Aorta (tissue), 5 donors: ENCODE data around the gene CDH20. TPM values are rescaled to one million over a fixed set of nuclear protein-coding genes. Genes with fewer than 3 reads are reported as not detected.

Source experiments
- ATAC-seq: fragments of 200-7000 bp; cut with Tn5 transposase; one replicate; pipeline ENCODE4 v1.9.1; 2022; ENCODE audit warnings: moderate library complexity; ENCODE audit not compliant: low FRiP score
- DNase-seq, 2 donors: peaks; one replicate each; pipeline ENCODE4 v3.0.0-alpha.2; 2020
- H3K27ac ChIP-seq, 2 donors: one replicate each; pipeline ENCODE4 v1.5.1; 2013; ENCODE audit warnings: low read length in 2 of 2, mild to moderate bottlenecking in 2 of 2, moderate library complexity in 2 of 2, control low read depth in 1 of 2, inconsistent platforms in 1 of 2, low read depth in 1 of 2
- H3K27me3 ChIP-seq, 2 donors: one replicate each; pipeline ENCODE4 v1.6.1; 2013; ENCODE audit warnings: control low read depth in 1 of 2, low read length in 1 of 2, mild to moderate bottlenecking in 1 of 2, moderate library complexity in 1 of 2; ENCODE audit not compliant: insufficient read depth in 2 of 2, control insufficient read depth in 1 of 2
- H3K36me3 ChIP-seq, 2 donors: one replicate each; pipeline ENCODE4 v1.6.1; 2013; ENCODE audit warnings: control low read depth in 1 of 2, low read length in 1 of 2, mild to moderate bottlenecking in 1 of 2; ENCODE audit not compliant: insufficient read depth in 2 of 2, control insufficient read depth in 1 of 2
- H3K4me1 ChIP-seq, 2 donors: one replicate each; pipeline ENCODE4 v1.6.1; 2013; ENCODE audit warnings: low read length in 2 of 2, control low read depth in 1 of 2, mild to moderate bottlenecking in 1 of 2, moderate library complexity in 1 of 2; ENCODE audit not compliant: insufficient read depth in 2 of 2, control insufficient read depth in 1 of 2
- H3K4me3 ChIP-seq, 2 donors: one replicate each; pipeline ENCODE4 v1.5.1; 2013; ENCODE audit warnings: low read length in 2 of 2, control low read depth in 1 of 2, mild to moderate bottlenecking in 1 of 2
- H3K9me3 ChIP-seq: one replicate; pipeline ENCODE4 v1.6.1; 2013; ENCODE audit warnings: mild to moderate bottlenecking, low read length; ENCODE audit not compliant: control insufficient read depth
- WGBS, 2 donors: extraction: QIAGEN DNeasy Blood & Tissue Kit; methylation state at CpG; one replicate each; pipeline ENCODE4 v1.1.7; 2013; 5-methylcytosine and 5-hydroxymethylcytosine counted together
- intact Hi-C, 2 donors: fragments of 100-400 bp; cut with DNase I; formaldehyde crosslinking; loops; one replicate each; pipeline versions ENCODE4 v1.14.2 to v1.15.0; 2022
- polyA plus RNA-seq, 2 donors: library from polyadenylated mRNA; stranded (reverse); fragments of 200-250 nt; gene quantifications; one replicate each; pipeline ENCODE4 v1.2.3, GENCODE V29; 2013
- total RNA-seq, 2 donors: library from RNA; stranded (reverse); fragmentation: NEBNext Ultra II Directional; extraction: Animal tissue kit (Norgen Biotek cat#: 25700); gene quantifications; one replicate each; pipeline ENCODE4 v1.2.1, GENCODE V29; 2021
- donor health status: healthy with polysubstance abuse.
- donor health status: Bipolar disorder and iron deficiency.
- donor health status: DM: no; HTN: no; CAD: no.
- donor health status: DM: no; HTN: no; CAD: no.
- donor health status: DM: yes; HTN: yes; CAD: no.

The CDH20 gene
- total and polyA plus RNA-seq, 4 donors = 0.10 TPM; not detected in 3

DNA sequence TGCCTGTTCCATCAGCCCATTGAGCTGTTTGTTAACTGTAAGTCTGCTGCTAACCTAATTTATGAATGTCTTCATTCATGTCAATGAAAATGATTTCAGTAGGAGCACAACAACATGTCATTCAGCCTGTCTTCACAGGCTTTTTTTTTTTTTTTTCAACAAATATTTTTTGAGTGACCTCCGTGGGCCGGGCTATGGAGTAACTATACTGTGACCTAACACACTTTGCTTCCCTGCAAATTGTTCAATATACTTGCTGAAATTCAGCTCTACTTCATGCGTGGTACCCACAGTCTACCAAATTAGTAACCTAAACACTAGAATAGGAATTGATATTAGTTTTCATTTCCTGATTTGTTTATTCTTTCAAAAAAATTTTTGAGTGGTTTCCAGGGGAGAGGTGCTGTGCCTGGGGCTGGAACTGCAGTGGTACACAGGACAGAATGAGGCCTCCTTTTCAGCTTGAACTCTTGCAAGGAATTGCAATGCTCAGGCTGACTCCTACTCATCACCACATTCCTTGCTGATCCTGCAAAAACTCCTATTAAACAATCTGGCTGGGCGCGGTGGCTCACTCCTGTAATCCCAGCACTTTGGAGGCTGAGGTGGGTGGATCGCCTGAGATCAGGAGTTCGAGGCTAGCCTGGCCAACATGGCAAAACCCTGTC lies 87.1 kb downstream of the CDH20 start:
- no peak overlapping the region for H3K27ac ChIP-seq
- 81 to 83% methylated on average over 7 of the region's 7 CpGs for WGBS, 2 donors
- H3K27me3 ChIP-seq = no peaks in the 10 kb centered on the region
- peaks cover 1% of the 10 kb centered on the region for H3K9me3 ChIP-seq
- no peaks in the 10 kb centered on the region for H3K36me3 ChIP-seq
- intact Hi-C loops = no loop called here
- ATAC-seq (no peak), DNase-seq (no peak)
- H3K4me3 ChIP-seq = no peak overlapping the region
- no peaks in the 10 kb centered on the region for H3K4me1 ChIP-seq

DNA sequence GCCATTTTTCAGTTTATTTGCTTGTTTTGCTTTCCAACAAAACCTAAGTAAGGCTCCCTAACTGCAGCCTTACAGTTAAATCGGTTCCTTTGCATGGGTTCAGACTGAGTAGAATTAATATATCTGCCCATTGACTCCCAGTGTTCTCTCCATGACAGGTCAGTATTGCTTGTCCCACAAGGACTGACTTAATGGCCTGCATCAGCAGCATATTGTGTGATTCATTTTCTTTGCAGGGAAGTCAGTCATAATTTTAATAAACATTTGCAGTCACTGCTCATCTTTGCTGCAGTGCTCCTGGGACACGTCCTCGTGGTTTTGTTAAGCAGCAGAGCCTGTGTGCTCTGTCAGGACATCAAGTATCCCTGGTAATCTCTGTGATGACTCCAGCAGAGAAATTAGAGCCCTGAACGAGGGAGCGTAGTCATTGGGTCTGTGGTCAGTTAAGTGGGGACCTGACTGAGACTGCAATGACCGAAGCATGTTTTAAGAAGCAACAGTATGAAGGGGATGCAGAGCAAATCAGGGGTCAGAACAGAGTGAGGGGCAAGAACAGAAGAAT lies 93.3 kb downstream of the CDH20 start:
- DNase-seq = no peak
- intact Hi-C loops = no loop called here
- H3K36me3 ChIP-seq = no peaks in the 10 kb centered on the region
- ATAC-seq = no peak
- no peak overlapping the region for H3K27ac ChIP-seq
- no peak overlapping the region for H3K4me3 ChIP-seq
- WGBS, 2 donors = 75% methylated on average over 6 of the region's 6 CpGs
- no peaks in the 10 kb centered on the region for H3K9me3 ChIP-seq
- H3K27me3 ChIP-seq = no peaks in the 10 kb centered on the region
- no peaks in the 10 kb centered on the region for H3K4me1 ChIP-seq

DNA sequence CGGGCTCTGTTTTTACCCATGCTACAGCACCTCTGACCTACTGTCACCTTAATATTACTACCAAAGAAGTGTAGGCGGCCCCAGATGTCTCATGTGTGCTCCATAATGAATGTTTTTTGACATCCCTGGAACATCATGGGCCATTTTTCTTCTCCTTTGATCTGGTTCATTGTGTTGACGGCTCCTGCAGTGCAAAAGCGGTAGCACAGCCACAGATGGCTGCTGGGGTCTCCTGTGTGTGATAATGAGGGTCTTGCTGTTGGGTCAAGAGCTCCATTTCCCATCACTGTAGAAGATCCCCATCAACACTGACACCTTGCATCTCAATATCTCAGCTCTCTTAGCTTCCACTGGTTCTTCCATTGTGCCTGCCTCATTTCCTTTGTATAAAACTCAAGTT lies 95.0 kb downstream of the CDH20 start:
- no peak overlapping the region for H3K4me3 ChIP-seq
- no peaks in the 10 kb centered on the region for H3K4me1 ChIP-seq
- no peaks in the 10 kb centered on the region for H3K27me3 ChIP-seq
- DNase-seq (no peak), ATAC-seq (no peak)
- intact Hi-C loops = no loop called here
- WGBS, 2 donors = 56 to 69% methylated on average over 4 of the region's 4 CpGs
- H3K9me3 ChIP-seq = no peaks in the 10 kb centered on the region
- no peak overlapping the region for H3K27ac ChIP-seq
- H3K36me3 ChIP-seq = no peaks in the 10 kb centered on the region

DNA sequence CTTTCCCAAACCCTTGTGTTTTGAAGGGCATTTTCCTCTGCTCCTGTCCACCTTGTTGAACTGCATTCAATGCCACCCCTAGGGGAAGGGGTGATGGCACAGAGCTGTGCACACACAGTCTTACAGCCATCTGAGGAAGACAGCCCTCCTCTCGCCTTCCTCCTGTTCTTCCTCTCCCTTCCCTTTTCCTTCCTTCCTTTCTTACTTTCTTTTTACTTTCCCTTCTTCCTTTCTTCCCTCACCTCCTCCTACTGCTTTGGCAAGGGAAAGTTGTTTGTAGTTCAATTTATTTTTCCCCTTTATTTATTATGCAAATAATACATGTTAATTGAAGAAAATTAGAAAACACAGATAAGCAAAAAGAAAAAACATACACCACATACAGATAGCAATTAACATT lies 99.4 kb downstream of the CDH20 start:
- no peak overlapping the region for H3K4me3 ChIP-seq
- no peak overlapping the region for H3K27ac ChIP-seq
- H3K36me3 ChIP-seq = no peaks in the 10 kb centered on the region
- 74 to 88% methylated on average over 1 of the region's 1 CpG for WGBS, 2 donors
- H3K27me3 ChIP-seq = peaks cover 0 to 1% of the 10 kb centered on the region in 2 donors
- no peaks in the 10 kb centered on the region for H3K9me3 ChIP-seq
- no peaks in the 10 kb centered on the region for H3K4me1 ChIP-seq
- no peak for ATAC-seq
- intact Hi-C loops = no loop called here
- no peak for DNase-seq

DNA sequence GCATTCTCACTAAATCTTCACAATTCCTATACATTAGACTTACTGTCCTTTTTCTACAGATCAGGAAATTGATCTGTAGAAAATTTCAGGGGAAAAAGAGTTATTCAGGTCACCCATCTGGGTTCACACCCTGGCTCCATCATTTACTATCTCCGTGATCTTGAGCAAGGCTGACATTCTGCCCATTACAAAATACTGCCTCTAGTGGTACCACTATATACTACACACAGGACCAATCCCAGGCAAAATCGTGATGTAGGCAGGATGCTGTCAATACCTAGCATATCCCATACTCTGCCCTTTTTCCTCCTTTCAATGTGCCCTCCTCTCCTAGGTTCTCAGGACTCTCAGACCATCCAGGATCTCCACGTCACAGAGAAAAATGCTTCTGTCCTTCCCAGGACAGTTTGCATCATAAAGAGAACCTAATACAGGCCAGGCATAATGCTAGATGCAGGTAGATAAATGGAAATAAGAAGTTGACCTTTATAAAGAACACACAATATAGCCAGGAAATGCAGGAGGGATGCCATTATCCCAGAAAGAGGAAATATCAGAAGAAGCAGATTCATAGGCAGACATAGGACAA lies 101.9 kb downstream of the CDH20 start:
- H3K36me3 ChIP-seq = no peaks in the 10 kb centered on the region
- peaks cover 0 to 1% of the 10 kb centered on the region in 2 donors for H3K27me3 ChIP-seq
- WGBS, 2 donors = 29 to 35% methylated on average over 3 of the region's 3 CpGs
- ATAC-seq = no peak
- DNase-seq = no peak
- H3K9me3 ChIP-seq = no peaks in the 10 kb centered on the region
- no peak overlapping the region for H3K4me3 ChIP-seq
- no peak overlapping the region for H3K27ac ChIP-seq
- intact Hi-C loops = no loop called here
- no peaks in the 10 kb centered on the region for H3K4me1 ChIP-seq

DNA sequence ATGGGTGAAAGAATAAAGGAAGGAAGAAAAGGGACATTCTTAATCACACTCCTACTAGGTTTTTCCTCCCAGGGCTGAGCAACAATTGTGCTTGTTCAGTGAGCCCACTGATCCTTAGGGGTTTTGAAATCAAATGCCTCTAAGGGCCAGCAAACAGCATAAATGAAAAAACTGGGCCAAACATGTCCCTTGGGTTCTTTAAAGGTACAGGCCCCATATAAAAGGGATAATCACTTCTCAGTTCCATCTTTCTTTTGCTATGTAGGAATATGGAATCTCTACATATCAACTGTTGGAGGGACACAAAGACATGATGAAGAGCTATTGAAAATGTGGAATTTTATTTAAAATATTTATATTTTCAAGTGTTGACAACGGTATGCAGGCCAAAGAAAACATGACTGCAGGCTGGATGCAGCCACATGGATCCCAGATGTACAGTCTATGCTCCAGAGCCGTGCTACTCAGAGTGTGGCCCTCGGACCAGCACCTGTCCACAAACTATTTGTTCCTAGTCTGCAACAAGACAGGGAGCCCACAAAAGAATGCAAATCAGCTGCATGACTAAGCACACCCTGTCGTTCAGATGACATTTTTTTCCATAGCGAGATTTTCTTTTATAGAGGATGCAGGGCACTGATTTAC lies 110.0 kb downstream of the CDH20 start:
- Histone ChIP-seq H3K27ac (no peak overlapping the region), H3K36me3 (no peaks in the 10 kb centered on the region), H3K4me3 (no peak overlapping the region), H3K27me3 (no peaks in the 10 kb centered on the region), H3K9me3 (no peaks in the 10 kb centered on the region), H3K4me1 (no peaks in the 10 kb centered on the region)
- intact Hi-C loops = no loop called here
- WGBS, 2 donors = 33 to 47% methylated on average over 5 of the region's 5 CpGs
- ATAC-seq = no peak
- DNase-seq = no peak

DNA sequence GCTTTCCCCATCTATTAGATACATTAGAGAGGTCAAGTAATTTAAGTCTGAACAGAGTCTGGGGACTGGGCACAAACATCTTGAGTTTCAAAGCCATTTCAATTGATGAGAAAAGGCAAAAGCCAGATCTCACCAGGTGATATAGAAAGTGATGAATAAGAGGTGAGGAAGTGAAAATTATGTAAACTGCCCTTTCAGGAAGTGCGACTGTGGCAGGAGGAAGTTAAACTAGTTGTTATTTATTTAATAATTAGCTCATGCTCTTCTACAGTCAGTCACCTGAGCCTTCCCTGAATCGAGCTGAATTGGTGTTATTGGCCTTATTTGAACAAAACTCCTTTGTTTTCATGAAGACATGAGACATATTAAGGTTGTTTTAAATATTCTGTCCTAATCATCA lies 115.1 kb downstream of the CDH20 start:
- ATAC-seq = no peak
- no peaks in the 10 kb centered on the region for H3K9me3 ChIP-seq
- DNase-seq = no peak

DNA sequence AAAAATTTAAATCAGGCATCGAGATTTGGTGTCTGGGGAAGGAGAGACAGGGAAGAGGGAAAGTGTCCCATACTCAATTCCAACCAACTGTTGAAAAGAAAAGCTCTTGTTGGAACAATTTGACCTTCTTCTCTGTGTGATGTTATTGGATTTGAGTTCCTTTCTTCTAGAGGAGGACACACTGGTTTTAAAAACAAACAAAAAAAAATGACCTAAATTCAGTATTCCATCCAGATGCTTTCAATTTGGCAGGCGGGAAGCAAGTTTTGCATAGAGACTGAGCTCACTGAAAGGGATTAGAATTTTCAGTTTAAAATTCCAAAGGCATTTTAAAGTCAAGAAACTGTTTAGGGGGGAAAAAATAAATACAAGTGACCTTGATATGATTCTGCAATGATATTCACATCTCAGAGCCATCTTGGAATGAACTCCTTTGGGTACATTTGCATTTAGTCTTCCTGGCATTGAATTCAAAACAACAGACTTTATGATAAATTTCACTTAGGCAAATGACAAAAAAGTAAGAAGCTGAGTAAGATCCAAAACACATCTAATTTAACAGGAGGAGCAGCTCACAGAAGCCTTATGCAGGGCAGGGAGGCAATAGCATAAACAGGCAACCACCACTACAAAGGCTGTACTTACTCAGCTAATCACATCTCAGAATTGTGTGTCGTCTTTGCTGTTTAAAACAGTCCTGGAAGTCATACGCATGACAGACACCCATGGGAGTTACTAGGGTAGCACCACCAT lies 126.8 kb downstream of the CDH20 start:
- H3K4me3 ChIP-seq = no peak overlapping the region
- DNase-seq (no peak), ATAC-seq (no peak)
- intact Hi-C loops = no loop called here
- H3K27ac ChIP-seq = no peak overlapping the region
- H3K36me3 ChIP-seq = no peaks in the 10 kb centered on the region
- peaks cover 1% of the 10 kb centered on the region for H3K9me3 ChIP-seq
- no peaks in the 10 kb centered on the region for H3K27me3 ChIP-seq
- 56 to 65% methylated on average over 4 of the region's 4 CpGs for WGBS, 2 donors
- no peaks in the 10 kb centered on the region for H3K4me1 ChIP-seq

More for the DNA sequence above, 115.1 kb downstream of the CDH20 start:
- Histone ChIP-seq H3K27me3 (no peaks in the 10 kb centered on the region), H3K4me1 (no peaks in the 10 kb centered on the region), H3K36me3 (no peaks in the 10 kb centered on the region), H3K4me3 (no peak overlapping the region), H3K27ac (no peak overlapping the region)
- intact Hi-C loops = no loop called here
- whole genome bisulfite sequencing, 2 donors = 61 to 69% methylated on average over 2 of the region's 2 CpGs
